Measurements from ENCODE around the gene ALKBH2.

Gene ALKBH2

GRCh38 chr12:109115404-109115757, 22.1 kb upstream of the ALKBH2 start:
- H3K4me1 ChIP-seq (ENCODE audit: control insufficient read depth in 5 of 5, insufficient read depth in 5 of 5, low read length in 5 of 5), result peaks cover 26 to 92% (median 88%) of the 10 kb centered on the region in 5 donors
- no peaks in the 10 kb centered on the region for H3K27me3 ChIP-seq (ENCODE audit: control insufficient read depth in 5 of 5, insufficient read depth in 4 of 5, low read length in 5 of 5)
- peaks cover 0 to under 1% (median 0%) of the 10 kb centered on the region in 5 donors for H3K36me3 ChIP-seq (ENCODE audit: control insufficient read depth in 5 of 5, insufficient read depth in 5 of 5, low read length in 5 of 5)
- peak overlapping the region in 1 of 5 donors; percentile 89 for H3K9ac ChIP-seq (ENCODE audit: low read length in 5 of 5)
- H3K27ac ChIP-seq (ENCODE audit: low read depth, low read length), result peak overlapping the region; percentile 95
- peak overlapping the region in 3 of 5 donors; percentile 23 to 56 (median 25) for H3K4me3 ChIP-seq (ENCODE audit: low read depth in 1 of 5, low read length in 5 of 5)
- no peaks in the 10 kb centered on the region for H3K9me3 ChIP-seq (ENCODE audit: control insufficient read depth in 5 of 5, low read length in 5 of 5)

GRCh38 chr12:109114644-109115043, 21.4 kb upstream of the ALKBH2 start:
- Histone ChIP-seq H3K9ac (ENCODE audit: low read length in 5 of 5) (no peak overlapping the region), H3K36me3 (ENCODE audit: control insufficient read depth in 5 of 5, insufficient read depth in 5 of 5, low read length in 5 of 5) (peaks cover 0 to 6% (median 6%) of the 10 kb centered on the region in 5 donors), H3K27ac (ENCODE audit: low read depth, low read length) (peak overlapping the region; percentile 95), H3K27me3 (ENCODE audit: control insufficient read depth in 5 of 5, insufficient read depth in 4 of 5, low read length in 5 of 5) (no peaks in the 10 kb centered on the region), H3K9me3 (ENCODE audit: control insufficient read depth in 5 of 5, low read length in 5 of 5) (no peaks in the 10 kb centered on the region), H3K4me1 (ENCODE audit: control insufficient read depth in 5 of 5, insufficient read depth in 5 of 5, low read length in 5 of 5) (peaks cover 21 to 92% (median 85%) of the 10 kb centered on the region in 5 donors), H3K4me3 (ENCODE audit: low read depth in 1 of 5, low read length in 5 of 5) (peak overlapping the region in 1 of 5 donors; percentile 9)

- H3K27ac ChIP-seq (ENCODE audit: low read depth, low read length), result peak overlapping the region; percentile 95
- no peaks in the 10 kb centered on the region for H3K27me3 ChIP-seq (ENCODE audit: control insufficient read depth in 5 of 5, insufficient read depth in 4 of 5, low read length in 5 of 5)
- no peaks in the 10 kb centered on the region for H3K9me3 ChIP-seq (ENCODE audit: control insufficient read depth in 5 of 5, low read length in 5 of 5)
- peak overlapping the region in 1 of 5 donors; percentile 35 for H3K9ac ChIP-seq (ENCODE audit: low read length in 5 of 5)
- peak overlapping the region in 1 of 5 donors; percentile 13 for H3K4me3 ChIP-seq (ENCODE audit: low read depth in 1 of 5, low read length in 5 of 5)
- H3K36me3 ChIP-seq (ENCODE audit: control insufficient read depth in 5 of 5, insufficient read depth in 5 of 5, low read length in 5 of 5), result peaks cover 0 to 10% (median 9%) of the 10 kb centered on the region in 5 donors
- H3K4me1 ChIP-seq (ENCODE audit: control insufficient read depth in 5 of 5, insufficient read depth in 5 of 5, low read length in 5 of 5), result peaks cover 21 to 85% (median 79%) of the 10 kb centered on the region in 5 donors
Observed at GRCh38 chr12:109113661-109114321, 20.5 kb upstream of the ALKBH2 start.

DNA sequence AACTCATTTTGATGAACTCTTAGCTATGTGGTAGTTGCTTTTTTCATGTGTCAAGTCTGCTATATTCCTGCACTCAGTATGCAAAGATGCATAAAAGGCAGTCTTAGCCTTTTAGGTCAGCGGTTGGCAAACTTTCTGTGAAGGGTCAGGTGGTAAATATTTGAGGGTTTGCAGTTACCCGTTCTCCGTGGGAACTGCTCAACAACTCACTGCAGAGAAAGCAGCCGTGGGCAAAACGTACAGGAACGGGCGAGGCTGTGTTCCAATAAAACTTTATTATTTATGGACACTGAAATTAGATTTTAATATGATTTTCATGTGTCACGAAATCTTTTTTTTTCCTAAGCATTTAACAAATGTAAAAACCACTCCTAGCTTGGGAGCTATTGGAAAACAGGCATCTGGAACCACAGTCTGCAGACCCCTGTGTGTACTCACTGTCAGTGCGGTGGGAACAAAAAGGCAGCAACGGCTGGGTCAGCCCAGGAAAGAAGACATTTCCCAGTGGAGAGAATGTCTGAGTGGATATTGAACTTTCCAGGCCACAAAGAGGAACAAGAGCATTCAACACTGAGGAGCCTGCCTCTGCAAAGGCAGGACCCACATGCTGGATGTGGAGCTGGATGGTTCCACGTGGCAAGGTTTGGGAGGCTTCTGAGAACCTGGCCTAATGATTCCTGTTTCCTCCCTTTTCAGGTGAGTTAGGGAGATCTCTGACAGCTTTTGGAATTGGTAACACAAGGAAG, 19.6 kb upstream of the ALKBH2 start:
- Histone ChIP-seq H3K4me3 (ENCODE audit: low read depth in 1 of 5, low read length in 5 of 5) (no peak overlapping the region), H3K4me1 (ENCODE audit: control insufficient read depth in 5 of 5, insufficient read depth in 5 of 5, low read length in 5 of 5) (peaks cover 21 to 79% (median 72%) of the 10 kb centered on the region in 5 donors), H3K36me3 (ENCODE audit: control insufficient read depth in 5 of 5, insufficient read depth in 5 of 5, low read length in 5 of 5) (peaks cover 1 to 18% (median 15%) of the 10 kb centered on the region in 5 donors), H3K27me3 (ENCODE audit: control insufficient read depth in 5 of 5, insufficient read depth in 4 of 5, low read length in 5 of 5) (no peaks in the 10 kb centered on the region), H3K9me3 (ENCODE audit: control insufficient read depth in 5 of 5, low read length in 5 of 5) (no peaks in the 10 kb centered on the region), H3K9ac (ENCODE audit: low read length in 5 of 5) (peak overlapping the region in 2 of 5 donors; percentile 9 to 35), H3K27ac (ENCODE audit: low read depth, low read length) (peak overlapping the region; percentile 95)

DNA sequence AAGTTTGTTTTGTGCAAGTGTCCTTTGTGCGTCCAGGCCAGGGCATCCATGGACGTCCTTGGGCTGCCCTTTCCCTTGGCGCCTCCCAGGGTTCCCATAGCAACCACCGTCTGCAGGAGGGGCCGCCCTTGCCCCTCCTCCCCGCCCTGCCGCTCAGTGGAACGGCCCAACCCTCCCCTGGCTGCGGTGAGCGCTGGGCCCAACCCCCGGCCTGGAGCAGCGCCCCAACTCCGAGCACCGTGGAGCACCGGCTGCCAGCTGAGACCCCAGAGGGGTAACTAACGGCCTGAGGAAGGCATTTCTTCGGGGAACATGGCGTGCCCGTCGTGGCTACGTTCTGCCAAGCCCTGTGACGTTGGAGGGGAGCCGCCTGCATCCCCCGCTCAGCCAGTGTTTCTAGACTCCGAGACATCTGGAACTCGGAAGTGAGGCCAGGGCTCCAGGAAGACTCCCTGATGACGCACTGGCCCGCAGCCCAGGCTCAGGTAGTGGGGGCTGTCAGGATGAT, 17.8 kb upstream of the ALKBH2 start:
- no peaks in the 10 kb centered on the region for H3K9me3 ChIP-seq (ENCODE audit: control insufficient read depth in 5 of 5, low read length in 5 of 5)
- peak overlapping the region; percentile 88 for H3K27ac ChIP-seq (ENCODE audit: low read depth, low read length)
- peaks cover 6 to 29% (median 22%) of the 10 kb centered on the region in 5 donors for H3K36me3 ChIP-seq (ENCODE audit: control insufficient read depth in 5 of 5, insufficient read depth in 5 of 5, low read length in 5 of 5)
- no peaks in the 10 kb centered on the region for H3K27me3 ChIP-seq (ENCODE audit: control insufficient read depth in 5 of 5, insufficient read depth in 4 of 5, low read length in 5 of 5)
- H3K4me3 ChIP-seq (ENCODE audit: low read depth in 1 of 5, low read length in 5 of 5), result peak overlapping the region; percentile 67 to 78 (median 72)
- H3K9ac ChIP-seq (ENCODE audit: low read length in 5 of 5), result peak overlapping the region in 4 of 5 donors; percentile 48 to 75 (median 71)
- peaks cover 13 to 62% (median 54%) of the 10 kb centered on the region in 5 donors for H3K4me1 ChIP-seq (ENCODE audit: control insufficient read depth in 5 of 5, insufficient read depth in 5 of 5, low read length in 5 of 5)

- Histone ChIP-seq H3K9ac (ENCODE audit: low read length in 5 of 5) (no peak overlapping the region), H3K27ac (ENCODE audit: low read depth, low read length) (peak overlapping the region; percentile 88), H3K4me3 (ENCODE audit: low read depth in 1 of 5, low read length in 5 of 5) (no peak overlapping the region), H3K27me3 (ENCODE audit: control insufficient read depth in 5 of 5, insufficient read depth in 4 of 5, low read length in 5 of 5) (no peaks in the 10 kb centered on the region), H3K36me3 (ENCODE audit: control insufficient read depth in 5 of 5, insufficient read depth in 5 of 5, low read length in 5 of 5) (peaks cover 11 to 41% (median 34%) of the 10 kb centered on the region in 5 donors), H3K4me1 (ENCODE audit: control insufficient read depth in 5 of 5, insufficient read depth in 5 of 5, low read length in 5 of 5) (peaks cover 8 to 50% (median 42%) of the 10 kb centered on the region in 5 donors), H3K9me3 (ENCODE audit: control insufficient read depth in 5 of 5, low read length in 5 of 5) (no peaks in the 10 kb centered on the region)
Observed at GRCh38 chr12:109109746-109110350, 16.6 kb upstream of the ALKBH2 start.

GRCh38 chr12:109105176-109105575, 11.9 kb upstream of the ALKBH2 start:
- Histone ChIP-seq H3K27me3 (ENCODE audit: control insufficient read depth in 5 of 5, insufficient read depth in 4 of 5, low read length in 5 of 5) (no peaks in the 10 kb centered on the region), H3K9me3 (ENCODE audit: control insufficient read depth in 5 of 5, low read length in 5 of 5) (no peaks in the 10 kb centered on the region), H3K36me3 (ENCODE audit: control insufficient read depth in 5 of 5, insufficient read depth in 5 of 5, low read length in 5 of 5) (peaks cover 15 to 69% (median 57%) of the 10 kb centered on the region in 5 donors), H3K4me1 (ENCODE audit: control insufficient read depth in 5 of 5, insufficient read depth in 5 of 5, low read length in 5 of 5) (peaks cover 0 to 26% (median 6%) of the 10 kb centered on the region in 5 donors), H3K4me3 (ENCODE audit: low read depth in 1 of 5, low read length in 5 of 5) (no peak overlapping the region), H3K27ac (ENCODE audit: low read depth, low read length) (no peak overlapping the region), H3K9ac (ENCODE audit: low read length in 5 of 5) (no peak overlapping the region)

DNA sequence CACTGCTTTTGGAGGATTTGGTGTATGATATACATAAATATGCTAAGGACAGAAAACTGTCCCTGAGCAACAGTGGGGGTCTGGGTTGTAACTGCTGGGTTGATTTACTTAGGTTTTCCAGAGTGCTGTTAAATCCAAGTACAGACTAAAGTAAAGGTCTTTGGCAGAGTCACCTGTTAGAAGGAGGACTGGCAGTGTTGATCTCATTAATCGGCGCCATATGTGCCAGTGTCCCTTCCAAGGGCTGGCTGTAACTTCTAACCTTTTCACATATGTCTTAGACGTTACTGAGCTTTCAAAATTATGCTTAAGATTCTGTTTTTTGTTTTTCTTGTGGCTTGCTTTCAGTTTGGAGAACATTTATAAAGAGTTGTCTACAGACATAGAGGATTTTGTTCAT, 9.2 kb upstream of the ALKBH2 start:
- Histone ChIP-seq H3K9me3 (ENCODE audit: control insufficient read depth in 5 of 5, low read length in 5 of 5) (no peaks in the 10 kb centered on the region), H3K4me3 (ENCODE audit: low read depth in 1 of 5, low read length in 5 of 5) (no peak overlapping the region), H3K36me3 (ENCODE audit: control insufficient read depth in 5 of 5, insufficient read depth in 5 of 5, low read length in 5 of 5) (peaks cover 12 to 51% (median 43%) of the 10 kb centered on the region in 5 donors), H3K4me1 (ENCODE audit: control insufficient read depth in 5 of 5, insufficient read depth in 5 of 5, low read length in 5 of 5) (peaks cover 1 to 44% (median 28%) of the 10 kb centered on the region in 5 donors), H3K27ac (ENCODE audit: low read depth, low read length) (no peak overlapping the region), H3K27me3 (ENCODE audit: control insufficient read depth in 5 of 5, insufficient read depth in 4 of 5, low read length in 5 of 5) (no peaks in the 10 kb centered on the region), H3K9ac (ENCODE audit: low read length in 5 of 5) (peak overlapping the region in 1 of 5 donors; percentile 52)

DNA sequence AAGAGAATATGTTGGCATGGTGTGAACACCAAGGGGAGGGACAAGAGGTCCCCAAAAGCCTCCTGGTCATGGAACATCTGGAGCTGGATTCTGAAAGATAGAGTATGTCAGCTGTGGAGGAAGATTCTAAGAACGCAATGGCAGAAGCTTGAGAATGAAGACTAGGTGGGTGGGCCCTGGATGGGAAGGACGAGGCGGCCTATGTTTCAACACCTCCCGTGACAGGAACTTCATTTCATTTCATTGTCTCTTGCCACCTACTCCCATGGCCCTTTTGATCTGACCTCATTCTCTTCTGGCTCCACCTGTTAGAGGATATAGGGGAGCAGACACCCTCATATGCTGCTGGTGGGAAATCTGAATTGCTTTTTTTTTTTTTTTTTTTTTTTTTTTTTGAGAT, 7.5 kb upstream of the ALKBH2 start:
- Histone ChIP-seq H3K27me3 (ENCODE audit: control insufficient read depth in 5 of 5, insufficient read depth in 4 of 5, low read length in 5 of 5) (no peaks in the 10 kb centered on the region), H3K4me3 (ENCODE audit: low read depth in 1 of 5, low read length in 5 of 5) (no peak overlapping the region), H3K27ac (ENCODE audit: low read depth, low read length) (no peak overlapping the region), H3K36me3 (ENCODE audit: control insufficient read depth in 5 of 5, insufficient read depth in 5 of 5, low read length in 5 of 5) (peaks cover 10 to 39% (median 32%) of the 10 kb centered on the region in 5 donors), H3K4me1 (ENCODE audit: control insufficient read depth in 5 of 5, insufficient read depth in 5 of 5, low read length in 5 of 5) (peaks cover 1 to 48% (median 32%) of the 10 kb centered on the region in 5 donors), H3K9me3 (ENCODE audit: control insufficient read depth in 5 of 5, low read length in 5 of 5) (no peaks in the 10 kb centered on the region), H3K9ac (ENCODE audit: low read length in 5 of 5) (no peak overlapping the region)

Data from subcutaneous abdominal adipose tissue (tissue), 5 donors.